ENCODE measurements around the gene HPN. TPM values are rescaled to one million over a fixed set of nuclear protein-coding genes. Genes with fewer than 3 reads are reported as not detected.

The HPN gene
- total RNA-seq, 4 donors from 2014 or later: 0.26 to 2.7 (median 0.68) TPM

- DNase-seq: no peak
- intact Hi-C loops (cut with DNase I; ENCODE audit: low total_unique reads): no loop called here
- H3K27ac ChIP-seq: peak within 1 kb of the TSS; percentile 24 to 36
- no peaks in the 10 kb centered on the region for H3K36me3 ChIP-seq
- peak within 1 kb of the TSS; percentile 23 to 24 for H3K4me3 ChIP-seq
- H3K4me1 ChIP-seq: no peaks in the 10 kb centered on the region
- no peaks in the 10 kb centered on the region for H3K9me3 ChIP-seq
- no peaks in the 10 kb centered on the region for H3K27me3 ChIP-seq
- TF ChIP-seq POLR2A (IDR thresholded peaks at IDR 0.05): no peak
- TF ChIP-seq CTCF (IDR thresholded peaks at IDR 0.05): no peak
Measured at GRCh38 chr19:35115177-35115951, 73.8 kb downstream of the HPN start, which contains the start of gene FXYD3. Gene FXYD3 (plus strand): TSS chr19:35115823. CDS start chr19:35119377, 3,554 bp downstream.

Other genes starting within 250 kb of the HPN start
- 1 to 10 TPM in 3 of 4 donors, under 1 TPM in 1; 0.26 to 7.1 (median 2.8) TPM for gene ZNF30, start 114.8 kb upstream of the HPN start, total RNA-seq
- 10 to 100 TPM in 2 of 4 donors, 1 to 10 TPM in 2; 4.4 to 16.5 (median 10.7) TPM for gene ZNF792, start 77.5 kb upstream of the HPN start, total RNA-seq
- 10 to 100 TPM; 40.0 to 89.8 (median 52.2) TPM for gene GRAMD1A, start 41.4 kb upstream of the HPN start, total RNA-seq
- 10 to 100 TPM in 1 of 4 donors, under 1 TPM in 3; 0.26 to 15.2 (median 0.78) TPM for gene SCN1B, start 11.3 kb upstream of the HPN start, total RNA-seq
- 1 to 10 TPM; 1.5 to 3.8 (median 1.6) TPM for gene FXYD3, start 74.1 kb downstream of the HPN start, total RNA-seq
- 10 to 100 TPM in 3 of 4 donors, 1 to 10 TPM in 1; 5.1 to 44.4 (median 19.7) TPM for gene LGI4, start 93.3 kb downstream of the HPN start, total RNA-seq
- gene FXYD1, start 97.1 kb downstream of the HPN start, total RNA-seq: 100 to 1,000 TPM in 2 of 4 donors, 10 to 100 TPM in 2; 18.1 to 214 (median 105) TPM
- 1 to 10 TPM in 1 of 4 donors, under 1 TPM in 1, not detected in 2; 0.83 to 3.7 TPM for gene FXYD7, start 101.5 kb downstream of the HPN start, total RNA-seq
- 10 to 100 TPM; 10.9 to 86.2 (median 34.2) TPM for gene FXYD5, start 113.0 kb downstream of the HPN start, total RNA-seq
- gene FAM187B, start 187.0 kb downstream of the HPN start, total RNA-seq: under 1 TPM in 1 of 4 donors, not detected in 3; 0.21 TPM
- 10 to 100 TPM in 3 of 4 donors, 1 to 10 TPM in 1; 7.3 to 37.8 (median 20.2) TPM for gene LSR, start 207.3 kb downstream of the HPN start, total RNA-seq
- 100 to 1,000 TPM in 1 of 4 donors, 10 to 100 TPM in 3; 48.8 to 155 (median 87.5) TPM for gene USF2, start 227.2 kb downstream of the HPN start, total RNA-seq
- 1 to 10 TPM in 1 of 4 donors, not detected in 3; 1.1 TPM for gene HAMP, start 240.8 kb downstream of the HPN start, total RNA-seq

Measured in uterus (tissue), 4 donors.